Left lung (tissue), 10 donors: ENCODE data around the gene SLX4. TPM values are rescaled to one million over a fixed set of nuclear protein-coding genes. Genes with fewer than 3 reads are reported as not detected.

ENCODE experiments used
- ATAC-seq: fragments of 200-7000 bp; cut with Tn5 transposase; one replicate; pipeline ENCODE4 v1.9.1; 2020; ENCODE audit warnings: moderate library complexity
- DNase-seq, 4 donors: peaks; one replicate each; pipeline ENCODE4 v3.0.0-alpha.2; 2013 to 2020
- H3K27ac ChIP-seq, 2 donors: fragments of 200-600 bp; sonication (generic) in 1 of 2; one replicate each; pipeline versions ENCODE4 v1.5.0 to v1.8.0; 2020 to 2021
- H3K27me3 ChIP-seq, 2 donors: fragments of 200-600 bp; sonication (generic) in 1 of 2; one replicate each; pipeline versions ENCODE4 v1.5.0 to v1.8.0; 2020 to 2021
- H3K36me3 ChIP-seq, 2 donors: fragments of 200-600 bp; sonication (generic) in 1 of 2; one replicate each; pipeline versions ENCODE4 v1.5.0 to v1.8.0; 2020 to 2021
- H3K4me1 ChIP-seq, 2 donors: fragments of 200-600 bp; one replicate each; pipeline ENCODE4 v1.8.0; 2021
- H3K4me3 ChIP-seq, 2 donors: fragments of 200-600 bp; sonication (generic) in 1 of 2; one replicate each; pipeline versions ENCODE4 v1.5.0 to v1.8.0; 2020 to 2021; ENCODE audit warnings: mild to moderate bottlenecking in 1 of 2
- H3K9me3 ChIP-seq, 2 donors: fragments of 200-600 bp; sonication (generic) in 1 of 2; one replicate each; pipeline versions ENCODE4 v1.5.0 to v1.8.0; 2020 to 2021
- intact Hi-C, 2 donors: fragments of 100-400 bp; cut with DNase I; formaldehyde crosslinking; loops; one replicate each; pipeline versions ENCODE4 v1.11.2 to v1.14.2; 2022
- polyA plus RNA-seq, 6 donors: library from polyadenylated mRNA; unstranded; fragments of 120-200 nt; gene quantifications; one replicate each; pipeline ENCODE4 v1.2.1, GENCODE V29; 2013; ENCODE audit not compliant: insufficient read length in 6 of 6
- total RNA-seq, 2 donors: library from RNA; stranded (reverse); fragmentation: NEBNext Ultra II Directional; extraction: Animal tissue kit (Norgen Biotek cat#: 25700); gene quantifications; one replicate each; pipeline ENCODE4 v1.2.1, GENCODE V29; 2021
- TF ChIP-seq, protein P1 (sequence below), 2 donors: fragments of 200-600 bp; sonication (generic) in 1 of 2; IDR thresholded peaks; one replicate each; pipeline versions ENCODE4 v1.5.0 to v1.8.0; 2021; ENCODE audit warnings: antibody characterized with exemption in 2 of 2
- donor health status: DM: no; HTN: yes; CAD: no.
- donor health status: DM: no; HTN: no; CAD: no.

SLX4 gene
- total and polyA plus RNA-seq, 8 donors: 6.7 to 8.1 (median 7.1) TPM

DNA sequence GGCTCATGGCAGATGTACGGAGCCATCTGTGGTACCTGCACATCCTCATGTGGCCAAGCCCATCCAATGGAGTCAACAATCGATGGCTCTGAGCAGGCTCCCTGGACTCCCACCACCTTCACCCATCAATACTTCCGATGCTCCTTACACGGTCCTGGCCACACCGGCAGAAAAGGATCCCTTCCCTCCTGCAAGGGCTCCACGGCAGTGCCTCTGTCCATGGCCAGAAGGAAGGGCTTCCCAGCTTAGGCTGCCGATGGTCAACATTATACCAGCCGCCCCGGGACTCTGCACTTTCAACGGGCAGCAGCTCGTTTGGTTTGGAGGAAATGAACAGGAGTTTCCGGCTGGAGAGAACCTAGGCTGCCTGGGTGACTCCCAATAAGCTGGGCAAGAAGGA lies 13.2 kb downstream of the SLX4 start:
- DNase-seq: no peak
- ATAC-seq: no peak
- Histone ChIP-seq H3K27me3 (no peaks in the 10 kb centered on the region), H3K36me3 (peaks cover 0 to 89% of the 10 kb centered on the region in 2 donors), H3K4me3 (no peak overlapping the region), H3K9me3 (peaks cover 0 to 3% of the 10 kb centered on the region in 2 donors), H3K27ac (no peak overlapping the region), H3K4me1 (no peaks in the 10 kb centered on the region)
- intact Hi-C loops: no loop called here
- TF ChIP-seq, protein P1, sequence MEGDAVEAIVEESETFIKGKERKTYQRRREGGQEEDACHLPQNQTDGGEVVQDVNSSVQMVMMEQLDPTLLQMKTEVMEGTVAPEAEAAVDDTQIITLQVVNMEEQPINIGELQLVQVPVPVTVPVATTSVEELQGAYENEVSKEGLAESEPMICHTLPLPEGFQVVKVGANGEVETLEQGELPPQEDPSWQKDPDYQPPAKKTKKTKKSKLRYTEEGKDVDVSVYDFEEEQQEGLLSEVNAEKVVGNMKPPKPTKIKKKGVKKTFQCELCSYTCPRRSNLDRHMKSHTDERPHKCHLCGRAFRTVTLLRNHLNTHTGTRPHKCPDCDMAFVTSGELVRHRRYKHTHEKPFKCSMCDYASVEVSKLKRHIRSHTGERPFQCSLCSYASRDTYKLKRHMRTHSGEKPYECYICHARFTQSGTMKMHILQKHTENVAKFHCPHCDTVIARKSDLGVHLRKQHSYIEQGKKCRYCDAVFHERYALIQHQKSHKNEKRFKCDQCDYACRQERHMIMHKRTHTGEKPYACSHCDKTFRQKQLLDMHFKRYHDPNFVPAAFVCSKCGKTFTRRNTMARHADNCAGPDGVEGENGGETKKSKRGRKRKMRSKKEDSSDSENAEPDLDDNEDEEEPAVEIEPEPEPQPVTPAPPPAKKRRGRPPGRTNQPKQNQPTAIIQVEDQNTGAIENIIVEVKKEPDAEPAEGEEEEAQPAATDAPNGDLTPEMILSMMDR (IDR thresholded peaks at IDR 0.05): no peak

DNA sequence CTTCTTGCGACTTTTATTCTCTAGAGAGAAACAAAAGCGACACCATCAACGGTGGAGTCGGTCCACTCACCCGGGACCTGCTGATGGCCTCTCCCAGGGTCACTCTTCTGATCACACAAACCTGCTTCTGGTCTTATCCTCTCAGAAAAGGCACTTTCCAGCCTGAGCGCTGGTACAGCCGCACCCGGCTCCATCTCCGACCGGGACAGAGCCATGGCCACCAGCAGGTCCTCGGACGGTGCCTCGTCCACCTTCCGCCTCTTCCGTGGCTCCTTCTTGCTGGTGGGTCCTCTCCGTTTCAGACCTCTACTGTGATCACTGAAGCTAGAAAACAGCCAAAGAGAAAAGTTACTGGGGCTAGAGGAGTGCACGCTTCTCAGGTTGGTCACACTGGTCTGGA lies 13.7 kb downstream of the SLX4 start:
- no peak overlapping the region for H3K27ac ChIP-seq
- no peak for DNase-seq
- intact Hi-C loops: no loop called here
- H3K9me3 ChIP-seq: peaks cover 0 to 3% of the 10 kb centered on the region in 2 donors
- H3K27me3 ChIP-seq: no peaks in the 10 kb centered on the region
- H3K4me1 ChIP-seq: no peaks in the 10 kb centered on the region
- no peak overlapping the region for H3K4me3 ChIP-seq
- H3K36me3 ChIP-seq: peaks cover 0 to 85% of the 10 kb centered on the region in 2 donors
- no peak for ATAC-seq
- TF ChIP-seq, protein P1 (IDR thresholded peaks at IDR 0.05): no peak

DNA sequence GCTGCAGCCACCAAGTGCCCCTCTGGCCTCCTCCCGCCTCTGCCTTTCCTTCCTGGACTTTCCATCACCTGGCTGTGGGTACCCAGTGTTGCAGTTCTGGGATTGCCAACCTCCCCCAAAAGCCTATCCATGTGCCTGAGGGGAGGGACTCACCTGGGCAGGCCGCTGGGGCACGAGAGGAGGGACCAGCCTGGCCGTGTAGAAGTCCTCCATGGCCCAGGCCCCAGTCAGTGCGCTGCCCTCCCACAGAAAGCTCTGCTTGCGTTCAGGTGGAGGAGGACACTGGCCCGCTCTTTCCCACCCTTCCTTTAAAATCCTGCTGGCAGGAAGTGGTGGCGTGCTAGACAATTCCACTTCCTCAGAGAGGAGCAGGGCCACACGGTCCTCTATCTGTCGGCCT lies 14.2 kb downstream of the SLX4 start:
- no peaks in the 10 kb centered on the region for H3K27me3 ChIP-seq
- ATAC-seq (no peak), DNase-seq (peak in 1 of 4 donors; percentile 54)
- intact Hi-C loops: no loop called here
- H3K9me3 ChIP-seq: peaks cover 0 to 3% of the 10 kb centered on the region in 2 donors
- H3K4me3 ChIP-seq: no peak overlapping the region
- TF ChIP-seq, protein P1 (IDR thresholded peaks at IDR 0.05): no peak
- H3K36me3 ChIP-seq: peaks cover 0 to 85% of the 10 kb centered on the region in 2 donors
- H3K4me1 ChIP-seq: no peaks in the 10 kb centered on the region
- no peak overlapping the region for H3K27ac ChIP-seq

DNA sequence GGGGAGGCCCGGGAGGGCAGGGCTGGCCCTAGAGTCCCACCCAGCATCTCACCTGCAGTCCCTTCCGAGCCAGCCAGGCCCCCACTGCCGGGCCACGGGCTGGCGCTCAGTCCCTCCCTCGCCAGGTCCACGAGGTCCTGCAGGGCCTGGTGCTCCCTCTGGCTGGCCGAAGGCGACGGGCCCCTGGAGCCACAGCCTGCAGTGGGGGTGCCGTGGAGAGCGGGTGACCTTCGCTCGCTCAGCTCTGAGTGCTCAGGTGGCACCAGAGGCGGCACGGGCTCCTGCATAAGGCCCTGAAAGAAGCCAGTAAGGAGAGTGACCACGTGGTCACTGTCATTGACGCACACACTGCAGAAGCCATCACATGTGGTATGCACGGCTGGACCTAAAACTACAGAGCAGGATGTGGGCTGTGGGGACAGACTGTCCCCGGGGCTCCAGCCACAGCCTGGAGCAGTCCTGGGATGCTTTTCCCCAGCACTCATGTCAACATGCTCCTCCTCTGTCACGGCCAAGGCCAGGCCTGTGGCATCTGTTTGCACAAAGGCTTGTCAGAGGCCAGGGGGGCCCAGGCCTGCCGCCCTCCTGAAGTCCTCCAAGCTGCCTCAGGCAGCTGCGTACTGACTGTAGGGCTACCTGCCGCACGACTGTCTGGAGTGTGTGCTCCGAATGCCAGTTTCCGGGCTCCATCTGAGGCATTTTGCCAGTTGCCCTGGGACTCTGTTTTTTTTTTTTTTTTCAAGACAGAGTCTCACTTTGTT lies 15.1 kb downstream of the SLX4 start:
- Histone ChIP-seq H3K9me3 (peaks cover 0 to 3% of the 10 kb centered on the region in 2 donors), H3K4me3 (no peak overlapping the region), H3K27me3 (no peaks in the 10 kb centered on the region), H3K27ac (no peak overlapping the region), H3K4me1 (peaks cover 7 to 8% of the 10 kb centered on the region in 2 donors), H3K36me3 (peaks cover 0 to 80% of the 10 kb centered on the region in 2 donors)
- TF ChIP-seq, protein P1 (IDR thresholded peaks at IDR 0.05): no peak
- intact Hi-C loops: no loop called here
- ATAC-seq: no peak
- peak in 1 of 4 donors; percentile 68 for DNase-seq

DNA sequence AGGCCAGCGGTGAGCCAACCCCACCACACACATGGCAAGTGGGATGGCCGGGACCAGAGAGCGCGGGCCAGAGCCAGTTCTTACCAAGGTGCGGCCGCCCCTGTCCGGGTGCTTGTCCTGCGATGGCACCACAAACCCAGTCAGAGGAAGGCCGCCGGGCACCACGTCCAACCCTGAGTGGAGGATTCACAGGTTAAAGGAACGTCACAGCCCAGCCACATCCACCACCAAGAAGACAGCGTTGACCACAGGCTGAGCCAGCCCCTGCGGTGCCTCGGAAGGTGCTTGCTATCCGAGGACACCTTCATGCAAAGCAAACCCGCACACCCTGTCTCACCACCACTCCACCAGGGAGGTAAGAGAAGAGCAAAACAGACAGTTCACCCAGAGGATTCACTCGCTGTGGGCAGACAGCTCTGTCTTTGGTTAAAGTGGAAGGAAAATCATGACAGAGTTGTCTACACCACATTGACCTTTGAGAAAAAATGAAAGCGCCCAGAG lies 15.8 kb downstream of the SLX4 start:
- TF ChIP-seq, protein P1 (IDR thresholded peaks at IDR 0.05): no peak
- H3K9me3 ChIP-seq: peaks cover 0 to 3% of the 10 kb centered on the region in 2 donors
- DNase-seq: peak in 1 of 4 donors; percentile 72
- H3K36me3 ChIP-seq: peaks cover 0 to 74% of the 10 kb centered on the region in 2 donors
- H3K4me3 ChIP-seq: no peak overlapping the region
- ATAC-seq: no peak
- H3K27ac ChIP-seq: no peak overlapping the region
- peaks cover 7 to 15% of the 10 kb centered on the region in 2 donors for H3K4me1 ChIP-seq
- intact Hi-C loops: no loop called here
- no peaks in the 10 kb centered on the region for H3K27me3 ChIP-seq
